ENCODE measurements around the gene OGFOD3.
"Not testable (repeated sequence)": the region's sequence is repeated elsewhere in the genome, so short reads cannot be mapped to it uniquely, and the experiment has no call there.

Gene OGFOD3

GRCh38 chr17:82351713-82352488, 66.5 kb downstream of the OGFOD3 start:
- TF ChIP-seq CTCF (conservative IDR thresholded peaks at IDR 0.05; ENCODE audit: low read depth, low read length), result peak; percentile 93
- no peak overlapping the region for H3K4me3 ChIP-seq (ENCODE audit: low read depth, low read length)
- peak; percentile 96 for DNase-seq (ENCODE audit: low read depth)

DNA sequence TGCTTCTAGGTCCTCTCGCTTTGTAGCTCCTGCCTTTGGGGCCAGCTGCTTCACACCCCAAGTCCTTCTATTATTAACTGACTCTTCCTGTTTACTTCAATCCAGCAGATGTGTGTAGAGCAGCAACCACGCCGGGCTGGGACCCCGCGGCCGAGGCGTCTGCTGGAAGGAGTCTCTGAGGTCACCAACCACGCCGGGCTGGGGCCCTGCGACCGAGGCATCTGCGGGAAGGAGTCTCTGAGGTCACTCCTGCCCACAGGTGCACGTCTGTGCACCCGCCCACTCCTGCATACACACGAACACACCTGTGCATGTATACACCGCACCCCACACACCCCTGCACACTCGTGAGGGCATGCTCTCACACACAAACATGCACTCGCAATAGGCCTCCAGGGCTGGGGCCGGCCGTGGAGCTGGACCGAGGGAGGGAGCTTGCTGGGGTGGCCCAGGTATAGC, 67.1 kb downstream of the OGFOD3 start:
- no peak overlapping the region for H3K4me3 ChIP-seq (ENCODE audit: low read depth, low read length)
- no peak for DNase-seq (ENCODE audit: low read depth)
- no peak for TF ChIP-seq CTCF (conservative IDR thresholded peaks at IDR 0.05; ENCODE audit: low read depth, low read length)

- H3K4me3 ChIP-seq (ENCODE audit: low read depth, low read length), result no peak overlapping the region
- DNase-seq (ENCODE audit: low read depth), result no peak
- no peak for TF ChIP-seq CTCF (conservative IDR thresholded peaks at IDR 0.05; ENCODE audit: low read depth, low read length)
Observed at GRCh38 chr17:82350182-82351030, 68.0 kb downstream of the OGFOD3 start.

DNA sequence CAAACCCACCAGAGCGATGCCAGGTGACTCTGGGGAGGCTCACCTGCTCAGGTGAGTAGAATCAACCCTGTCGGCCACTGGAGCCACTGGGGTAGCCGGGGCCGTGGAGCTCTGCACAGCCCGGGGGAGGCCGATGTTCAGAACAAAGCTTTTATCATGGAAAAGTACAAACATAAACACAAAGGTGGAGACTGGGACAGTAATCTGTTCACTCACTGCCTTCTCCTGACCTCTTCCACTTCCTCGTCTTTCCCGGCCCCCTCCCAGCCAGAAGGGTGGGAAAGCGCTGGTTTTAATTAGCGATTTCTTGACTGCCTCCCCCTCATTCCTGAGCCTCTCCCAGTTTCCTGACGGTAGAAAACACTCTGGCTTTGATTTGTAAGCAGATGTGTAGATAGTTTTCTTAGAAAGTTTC, 69.1 kb downstream of the OGFOD3 start:
- H3K4me3 ChIP-seq (ENCODE audit: low read depth, low read length), result no peak overlapping the region
- DNase-seq (ENCODE audit: low read depth), result peak; percentile 13
- no peak for TF ChIP-seq CTCF (conservative IDR thresholded peaks at IDR 0.05; ENCODE audit: low read depth, low read length)

DNA sequence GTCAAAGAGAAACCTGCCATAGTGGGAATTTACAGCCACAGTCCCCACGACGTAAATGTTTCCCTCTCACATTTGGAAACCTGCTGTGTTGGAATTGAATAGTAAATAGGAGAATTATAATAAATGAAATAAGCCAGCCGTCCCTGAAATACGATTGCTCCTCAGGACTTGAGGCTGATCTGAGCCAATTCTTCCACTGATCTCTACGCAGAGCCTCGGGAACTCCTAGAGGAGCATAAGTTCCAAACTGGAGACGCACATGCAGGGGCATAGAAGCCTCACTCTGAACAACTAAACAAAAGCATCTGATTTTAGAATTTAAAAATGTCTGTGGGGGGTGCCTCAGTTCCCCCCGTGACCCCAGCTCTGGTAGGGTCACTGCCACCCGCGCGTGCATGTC, 69.5 kb downstream of the OGFOD3 start:
- no peak for TF ChIP-seq CTCF (conservative IDR thresholded peaks at IDR 0.05; ENCODE audit: low read depth, low read length)
- peak; percentile 8 for DNase-seq (ENCODE audit: low read depth)
- H3K4me3 ChIP-seq (ENCODE audit: low read depth, low read length), result no peak overlapping the region

GRCh38 chr17:82348434-82348833, 70.0 kb downstream of the OGFOD3 start:
- DNase-seq (ENCODE audit: low read depth), result no peak
- no peak for TF ChIP-seq CTCF (conservative IDR thresholded peaks at IDR 0.05; ENCODE audit: low read depth, low read length)
- no peak overlapping the region for H3K4me3 ChIP-seq (ENCODE audit: low read depth, low read length)

DNA sequence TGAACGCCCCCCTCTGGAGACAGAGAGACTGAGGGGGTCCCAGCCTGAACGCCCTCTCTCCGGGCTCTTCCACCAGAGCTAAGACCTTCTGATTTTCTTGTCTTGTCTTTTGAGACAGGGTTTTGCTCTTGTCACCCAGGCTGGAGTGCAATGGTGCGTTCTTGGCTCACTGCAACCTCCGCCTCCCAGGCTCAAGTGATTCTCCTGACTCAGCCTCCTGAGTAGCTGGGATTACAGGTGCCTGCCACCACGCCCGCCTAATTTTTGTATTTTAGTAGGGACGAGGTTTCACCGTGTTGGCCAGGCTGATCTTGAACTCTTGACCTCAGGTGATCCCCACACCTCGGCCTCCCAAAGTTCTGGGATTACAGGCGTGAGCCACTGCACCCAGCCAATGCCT, 70.4 kb downstream of the OGFOD3 start:
- not testable (repeated sequence) for DNase-seq (ENCODE audit: low read depth); H3K4me3 ChIP-seq (ENCODE audit: low read depth, low read length)
